Immature natural killer cell (primary cell): Measurements from ENCODE around the gene GRID1. TPM values are rescaled to one million over a fixed set of nuclear protein-coding genes. Genes with fewer than 3 reads are reported as not detected.
"Not testable (repeated sequence)": the region's sequence is repeated elsewhere in the genome, so short reads cannot be mapped to it uniquely, and the experiment has no call there.

Source experiments
- DNase-seq, 3 donors: peaks; one replicate each; pipeline ENCODE4 v3.0.0; 2022; ENCODE audit warnings: mixed read lengths in 1 of 3
- H3K27ac Mint-ChIP-seq, 6 donors: one replicate each; pipeline ENCODE4 v1.8.0; 2020; ENCODE audit warnings: mixed read lengths in 6 of 6, mild to moderate bottlenecking in 5 of 6, inconsistent platforms in 4 of 6, moderate library complexity in 3 of 6
- H3K27me3 Mint-ChIP-seq, 3 donors: one replicate each; pipeline ENCODE4 v1.8.0; 2020 to 2021; ENCODE audit warnings: low read depth in 3 of 3, mild to moderate bottlenecking in 3 of 3, mixed read lengths in 3 of 3, moderate library complexity in 3 of 3, inconsistent platforms in 1 of 3
- H3K36me3 Mint-ChIP-seq, 3 donors: one replicate each; pipeline ENCODE4 v1.8.0; 2020; ENCODE audit warnings: mixed read lengths in 3 of 3, inconsistent platforms in 2 of 3, mild to moderate bottlenecking in 2 of 3
- H3K4me1 Mint-ChIP-seq, 2 donors: one replicate each; pipeline ENCODE4 v1.8.0; 2020; ENCODE audit warnings: inconsistent platforms in 2 of 2, mild to moderate bottlenecking in 2 of 2, mixed read lengths in 2 of 2, moderate library complexity in 1 of 2
- H3K4me3 Mint-ChIP-seq, 5 donors: one replicate each; pipeline ENCODE4 v1.8.0; 2020; ENCODE audit warnings: mild to moderate bottlenecking in 5 of 5, mixed read lengths in 5 of 5, inconsistent platforms in 3 of 5, moderate library complexity in 3 of 5
- H3K9me3 Mint-ChIP-seq, 6 donors: one replicate each; pipeline ENCODE4 v1.8.0; 2020; ENCODE audit warnings: mild to moderate bottlenecking in 6 of 6, mixed read lengths in 6 of 6, inconsistent platforms in 4 of 6, moderate library complexity in 3 of 6
- polyA plus RNA-seq, 3 donors: library from polyadenylated mRNA; unstranded; fragments of 300-500 nt; fragmentation: Illumina TruSeq; gene quantifications; one replicate each; pipeline ENCODE4 v1.2.3, GENCODE V29; 2021

The GRID1 gene
- polyA plus RNA-seq, 3 donors from 2014 or later: not detected

- H3K36me3 Mint-ChIP-seq: peaks cover 0 to 4% (median 0%) of the 10 kb centered on the region in 3 donors
- no peak overlapping the region for H3K27ac Mint-ChIP-seq
- H3K27me3 Mint-ChIP-seq: peaks cover 1 to 3% (median 2%) of the 10 kb centered on the region in 3 donors
- H3K4me1 Mint-ChIP-seq: no peaks in the 10 kb centered on the region
- H3K4me3 Mint-ChIP-seq: no peak overlapping the region
- DNase-seq: no peak
- peaks cover 0 to 6% (median 5%) of the 10 kb centered on the region in 6 donors for H3K9me3 Mint-ChIP-seq
These were observed 515.3 kb downstream of the GRID1 start for GRCh38 chr10:85851325-85851724.

GRCh38 chr10:85850736-85851135 is 515.9 kb downstream of the GRID1 start:
- DNase-seq: no peak
- Mint-ChIP-seq H3K4me1 (no peaks in the 10 kb centered on the region), H3K9me3 (peaks cover 0 to 6% (median 5%) of the 10 kb centered on the region in 6 donors), H3K27me3 (peaks cover 1 to 3% (median 2%) of the 10 kb centered on the region in 3 donors), H3K27ac (no peak overlapping the region), H3K36me3 (peaks cover 0 to 4% (median 0%) of the 10 kb centered on the region in 3 donors), H3K4me3 (no peak overlapping the region)

- H3K36me3 Mint-ChIP-seq: peaks cover 0 to 4% (median 0%) of the 10 kb centered on the region in 3 donors
- peaks cover 0 to 6% (median 5%) of the 10 kb centered on the region in 6 donors for H3K9me3 Mint-ChIP-seq
- no peak overlapping the region for H3K4me3 Mint-ChIP-seq
- H3K27me3 Mint-ChIP-seq: peaks cover 1 to 3% (median 1%) of the 10 kb centered on the region in 3 donors
- H3K4me1 Mint-ChIP-seq: no peaks in the 10 kb centered on the region
- no peak for DNase-seq
- H3K27ac Mint-ChIP-seq: no peak overlapping the region
These were observed 517.3 kb downstream of the GRID1 start for GRCh38 chr10:85849315-85849714.

- Mint-ChIP-seq H3K4me1 (no peaks in the 10 kb centered on the region), H3K36me3 (peaks cover 0 to 4% (median 0%) of the 10 kb centered on the region in 3 donors), H3K4me3 (no peak overlapping the region), H3K27me3 (peaks cover 1 to 3% (median 2%) of the 10 kb centered on the region in 3 donors), H3K9me3 (peaks cover 0 to 4% (median under 1%) of the 10 kb centered on the region in 6 donors), H3K27ac (no peak overlapping the region)
- DNase-seq: no peak
These were observed 517.8 kb downstream of the GRID1 start for GRCh38 chr10:85848756-85849155.

GRCh38 chr10:85847085-85847484 is 519.5 kb downstream of the GRID1 start:
- no peak overlapping the region for H3K4me3 Mint-ChIP-seq
- no peak overlapping the region for H3K27ac Mint-ChIP-seq
- peaks cover 0 to 4% (median 0%) of the 10 kb centered on the region in 6 donors for H3K9me3 Mint-ChIP-seq
- H3K4me1 Mint-ChIP-seq: no peaks in the 10 kb centered on the region
- DNase-seq: no peak
- peaks cover 0 to 2% (median 2%) of the 10 kb centered on the region in 3 donors for H3K27me3 Mint-ChIP-seq
- H3K36me3 Mint-ChIP-seq: no peaks in the 10 kb centered on the region

GRCh38 chr10:85838660-85839059 is 527.9 kb downstream of the GRID1 start:
- H3K36me3 Mint-ChIP-seq, H3K27ac Mint-ChIP-seq, DNase-seq, H3K27me3 Mint-ChIP-seq, H3K4me3 Mint-ChIP-seq, H3K4me1 Mint-ChIP-seq: not testable (repeated sequence)
- H3K9me3 Mint-ChIP-seq: peaks cover 2 to 39% (median 23%) of the 10 kb centered on the region in 6 donors

GRCh38 chr10:85832988-85833387 is 533.6 kb downstream of the GRID1 start:
- Mint-ChIP-seq H3K36me3 (no peaks in the 10 kb centered on the region), H3K4me1 (no peaks in the 10 kb centered on the region), H3K27ac (no peak overlapping the region), H3K9me3 (peaks cover 4 to 36% (median 9%) of the 10 kb centered on the region in 6 donors), H3K4me3 (no peak overlapping the region), H3K27me3 (peaks cover 0 to 2% (median 1%) of the 10 kb centered on the region in 3 donors)
- no peak for DNase-seq

GRCh38 chr10:85831422-85831821 is 535.2 kb downstream of the GRID1 start:
- no peak for DNase-seq
- peaks cover 4 to 43% (median 11%) of the 10 kb centered on the region in 6 donors for H3K9me3 Mint-ChIP-seq
- no peaks in the 10 kb centered on the region for H3K4me1 Mint-ChIP-seq
- peaks cover 0 to 5% (median 0%) of the 10 kb centered on the region in 3 donors for H3K36me3 Mint-ChIP-seq
- H3K27me3 Mint-ChIP-seq: peaks cover 0 to 2% (median 1%) of the 10 kb centered on the region in 3 donors
- no peak overlapping the region for H3K27ac Mint-ChIP-seq
- no peak overlapping the region for H3K4me3 Mint-ChIP-seq

GRCh38 chr10:85826377-85826776 is 540.2 kb downstream of the GRID1 start:
- Mint-ChIP-seq H3K9me3 (peaks cover 7 to 38% (median 15%) of the 10 kb centered on the region in 6 donors), H3K27ac (no peak overlapping the region), H3K4me3 (no peak overlapping the region), H3K4me1 (no peaks in the 10 kb centered on the region), H3K36me3 (peaks cover 0 to 5% (median 0%) of the 10 kb centered on the region in 3 donors), H3K27me3 (peaks cover 0 to 2% (median 2%) of the 10 kb centered on the region in 3 donors)
- DNase-seq: no peak

GRCh38 chr10:85811405-85811804 is 555.2 kb downstream of the GRID1 start:
- Mint-ChIP-seq H3K9me3 (peaks cover 5 to 30% (median 13%) of the 10 kb centered on the region in 6 donors), H3K36me3 (no peaks in the 10 kb centered on the region), H3K4me3 (no peak overlapping the region), H3K27me3 (peaks cover 0 to 4% (median 0%) of the 10 kb centered on the region in 3 donors), H3K27ac (no peak overlapping the region), H3K4me1 (no peaks in the 10 kb centered on the region)
- no peak for DNase-seq

- DNase-seq: no peak
- Mint-ChIP-seq H3K27me3 (peaks cover 0 to 4% (median 0%) of the 10 kb centered on the region in 3 donors), H3K9me3 (peaks cover 5 to 30% (median 13%) of the 10 kb centered on the region in 6 donors), H3K27ac (no peak overlapping the region), H3K4me1 (no peaks in the 10 kb centered on the region), H3K4me3 (no peak overlapping the region), H3K36me3 (no peaks in the 10 kb centered on the region)
These were observed 555.9 kb downstream of the GRID1 start for GRCh38 chr10:85810674-85811073.

GRCh38 chr10:85795460-85795859 is 571.1 kb downstream of the GRID1 start:
- peaks cover 0 to 3% (median 1%) of the 10 kb centered on the region in 3 donors for H3K27me3 Mint-ChIP-seq
- H3K9me3 Mint-ChIP-seq: peaks cover 0 to 5% (median 0%) of the 10 kb centered on the region in 6 donors
- no peak overlapping the region for H3K27ac Mint-ChIP-seq
- H3K4me1 Mint-ChIP-seq: no peaks in the 10 kb centered on the region
- H3K4me3 Mint-ChIP-seq: no peak overlapping the region
- H3K36me3 Mint-ChIP-seq: no peaks in the 10 kb centered on the region
- DNase-seq: no peak

- H3K27me3 Mint-ChIP-seq: peaks cover 0 to 3% (median 0%) of the 10 kb centered on the region in 3 donors
- H3K27ac Mint-ChIP-seq: no peak overlapping the region
- no peaks in the 10 kb centered on the region for H3K36me3 Mint-ChIP-seq
- H3K4me3 Mint-ChIP-seq: no peak overlapping the region
- no peaks in the 10 kb centered on the region for H3K4me1 Mint-ChIP-seq
- peaks cover 0 to 4% (median 0%) of the 10 kb centered on the region in 6 donors for H3K9me3 Mint-ChIP-seq
- DNase-seq: no peak
These were observed 572.0 kb downstream of the GRID1 start for GRCh38 chr10:85794553-85794952.

- H3K4me3 Mint-ChIP-seq: no peak overlapping the region
- no peaks in the 10 kb centered on the region for H3K9me3 Mint-ChIP-seq
- no peaks in the 10 kb centered on the region for H3K36me3 Mint-ChIP-seq
- DNase-seq: no peak
- H3K4me1 Mint-ChIP-seq: no peaks in the 10 kb centered on the region
- peaks cover 0 to 3% (median 0%) of the 10 kb centered on the region in 3 donors for H3K27me3 Mint-ChIP-seq
- no peak overlapping the region for H3K27ac Mint-ChIP-seq
These were observed 574.1 kb downstream of the GRID1 start for GRCh38 chr10:85792533-85792858.
